ENCODE results near the gene MRNIP. TPM values are rescaled to one million over a fixed set of nuclear protein-coding genes. Genes with fewer than 3 reads are reported as not detected.

MRNIP gene
- total and polyA plus RNA-seq, 2 of the 4 experiments (the other 2 are of a cell fraction) = 6.6 to 24.7 TPM

GRCh38 chr5:179905161-179905560 lies 46.5 kb upstream of the MRNIP start:
- H3K79me1 ChIP-seq (ENCODE audit: low read depth in 1 of 2, low read length in 2 of 2) = peaks cover 34 to 60% of the 10 kb centered on the region in 2 experiments
- peaks cover 7% of the 10 kb centered on the region; the same call in 1 of the 2 replicates for H3K4me1 ChIP-seq (ENCODE audit: control insufficient read depth, insufficient read depth, low read length)
- no peak overlapping the region for H3K9ac ChIP-seq (ENCODE audit: low read depth, low read length)
- no peak overlapping the region for H3K18ac ChIP-seq (ENCODE audit: low read depth, low read length)
- H2BK5ac ChIP-seq (ENCODE audit: low read depth, low read length, poor library complexity, severe bottlenecking) = no peak overlapping the region
- H3K56ac ChIP-seq (ENCODE audit: extremely low read depth, insufficient read depth, low read length) = no peak overlapping the region
- intact Hi-C loops (cut with micrococcal nuclease) (loop anchor here (5.0 kb wide), 2 partner anchors 103 to 167 kb away; partner anchors contain the start of gene RNF130), dilution Hi-C loops (cut with HindIII; ENCODE audit: low sequenced_read_pairs, unreplicated experiment) (no loop called here), in situ Hi-C loops (cut with MboI; ENCODE audit: low sequenced_read_pairs) (no loop called here)
- H3K4ac ChIP-seq (ENCODE audit: low read depth, low read length) = no peak overlapping the region
- H3K27me3 ChIP-seq (ENCODE audit: control insufficient read depth, insufficient read depth, low read length) = no peaks in the 10 kb centered on the region
- no peak overlapping the region for H2AFZ ChIP-seq (replicated peaks; ENCODE audit: low read length, poor library complexity)
- H3K9me1 ChIP-seq (ENCODE audit: insufficient read depth, low read length) = peaks cover 4% of the 10 kb centered on the region; the same call in 1 of the 2 replicates
- no peak overlapping the region for H2AK5ac ChIP-seq (ENCODE audit: low read depth, low read length)
- 92% methylated on average over 6 of the region's 8 CpGs; no CpG with 5 or more reads in 1 of the 2 experiments for WGBS, 2 experiments (ENCODE audit: extremely low coverage in 2 of 2, insufficient read length in 1 of 2)
- peaks cover 36% of the 10 kb centered on the region for H3K36me3 ChIP-seq (ENCODE audit: control insufficient read depth, insufficient read depth, low read length)
- H3K4me2 ChIP-seq (ENCODE audit: low read depth, low read length) = no peak overlapping the region
- H4K8ac ChIP-seq (ENCODE audit: low read depth in 2 of 2, low read length in 2 of 2) = no peak overlapping the region
- H3K9me3 ChIP-seq (ENCODE audit: control insufficient read depth, insufficient read depth, low read length) = no peaks in the 10 kb centered on the region
- H2AK9ac ChIP-seq (replicated peaks; ENCODE audit: low read depth, low read length, poor library complexity) = no peak overlapping the region
- no peak overlapping the region for H3K23ac ChIP-seq (ENCODE audit: low read depth, low read length)
- no peak for DNase-seq
- no peak overlapping the region for H3K27ac ChIP-seq (ENCODE audit: insufficient read depth, low read length)
- no peak overlapping the region for H3K14ac ChIP-seq (replicated peaks; ENCODE audit: low read depth, low read length)
- H4K5ac ChIP-seq (ENCODE audit: low read depth, low read length) = no peak overlapping the region
- POLR2A ChIA-PET (ENCODE audit: unreplicated experiment) = no interaction called here
- no peak overlapping the region for H2BK120ac ChIP-seq (ENCODE audit: low read depth, low read length)
- no peak overlapping the region for H2BK15ac ChIP-seq (ENCODE audit: low read depth, low read length)
- TF ChIP-seq ELK1 (IDR thresholded peaks at IDR 0.05; ENCODE audit: borderline replicate concordance, low read depth, low read length) = no peak
- TF ChIP-seq RAD21 (IDR thresholded peaks at IDR 0.05; ENCODE audit: low read length) = no peak
- TF ChIP-seq MAFK (IDR thresholded peaks at IDR 0.05; ENCODE audit: low read depth, low read length) = no peak
- no peak for TF ChIP-seq USF2 (IDR thresholded peaks at IDR 0.05; ENCODE audit: low read depth, low read length)
- TF ChIP-seq RCOR1 (IDR thresholded peaks at IDR 0.05; ENCODE audit: insufficient replicate concordance, low read length) = no peak
- TF ChIP-seq FOS (IDR thresholded peaks at IDR 0.05; ENCODE audit: low read depth, low read length) = no peak
- no peak for TF ChIP-seq RFX5 (IDR thresholded peaks at IDR 0.05; ENCODE audit: low read depth, low read length)
- TF ChIP-seq MAZ (IDR thresholded peaks at IDR 0.05; ENCODE audit: borderline replicate concordance, low read depth, low read length) = no peak
- TF ChIP-seq BHLHE40 (IDR thresholded peaks at IDR 0.05; ENCODE audit: low read depth, low read length) = no peak
- H2BK20ac ChIP-seq (ENCODE audit: low read depth, low read length) = no peak overlapping the region
- H3K4me3 ChIP-seq (ENCODE audit: insufficient read depth, low read depth, low read length) = no peak overlapping the region
- BruUV-seq (replicated peaks) = no TSS peak
- CTCF ChIA-PET = no interaction called here
- no peak overlapping the region for H4K91ac ChIP-seq (ENCODE audit: insufficient read depth, low read depth, low read length)
- no peak for ATAC-seq (ENCODE audit: low read depth)
- H4K20me1 ChIP-seq (ENCODE audit: insufficient read depth, low read length) = peaks cover 23% of the 10 kb centered on the region

Data from IMR-90 (cell line).